Stimulated activated CD8-positive, alpha-beta memory T cell treated with anti-CD3 and anti-CD28 coated beads, Interleukin-12 subunit alpha, Interleukin-12 subunit beta, amount 100 ng/mL, for 1 hour (primary cell): Measurements from ENCODE around the gene HLA-DQB1.
"Not testable (repeated sequence)": the region's sequence is repeated elsewhere in the genome, so short reads cannot be mapped to it uniquely, and the experiment has no call there.

Source experiments
- DNase-seq: peaks from one replicate; pipeline ENCODE4 v3.0.0-alpha.2; 2020; ENCODE audit warnings: low read depth

The HLA-DQB1 gene

DNA sequence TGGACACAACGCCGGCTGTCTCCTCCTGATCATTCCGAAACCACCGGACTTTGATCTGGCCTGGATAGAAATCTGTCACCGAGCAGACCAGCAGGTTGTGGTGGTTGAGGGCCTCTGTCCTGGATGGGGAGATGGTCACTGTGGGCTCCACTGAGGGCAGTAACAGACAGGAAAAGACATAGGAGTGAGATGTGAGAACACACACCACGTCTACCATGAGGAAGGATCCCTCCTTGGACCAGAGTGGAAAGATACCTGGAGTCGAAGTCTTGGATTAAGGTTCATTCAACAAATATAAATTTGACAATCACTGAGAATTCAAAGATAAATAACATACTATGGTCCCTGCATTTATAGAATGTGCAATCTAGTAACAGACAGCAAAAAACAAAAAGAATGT, 4.4 kb downstream of the HLA-DQB1 start:
- DNase-seq = no peak

GRCh38 chr6:32659856-32660595, 6.4 kb downstream of the HLA-DQB1 start:
- DNase-seq = no peak

DNA sequence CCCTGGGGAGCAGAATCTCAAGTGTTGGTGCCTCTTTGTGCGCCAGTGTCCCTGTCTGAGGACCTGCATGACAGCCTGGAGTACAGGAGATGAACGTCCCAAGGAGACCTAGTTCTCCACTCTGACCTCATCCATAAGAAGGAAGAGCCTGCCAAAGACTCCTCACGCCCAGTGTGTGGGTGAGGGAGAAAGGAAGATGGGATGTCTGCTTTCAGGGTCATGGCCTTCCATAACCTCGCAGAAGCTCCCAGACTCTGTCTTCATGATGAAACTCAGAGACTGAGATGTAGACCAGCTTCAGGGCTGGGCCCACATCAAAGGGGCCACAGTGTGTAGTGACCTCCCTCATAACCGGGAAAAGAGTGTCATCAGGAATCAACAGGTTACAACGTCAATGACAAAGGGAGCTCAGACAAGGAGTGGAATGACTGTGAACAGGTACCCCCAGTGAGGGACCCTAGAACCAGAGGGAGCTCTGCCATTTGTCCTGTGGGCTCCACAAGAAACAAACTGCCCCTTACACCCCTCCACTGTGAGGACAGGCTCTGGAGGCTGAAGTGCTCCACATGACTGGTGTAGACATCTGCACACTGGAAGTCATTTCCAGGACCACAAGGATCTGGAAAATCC, 8.1 kb downstream of the HLA-DQB1 start:
- DNase-seq = no peak

- not testable (repeated sequence) for DNase-seq
Measured at GRCh38 chr6:32657819-32658218, 8.6 kb downstream of the HLA-DQB1 start.

GRCh38 chr6:32657329-32657728, 9.1 kb downstream of the HLA-DQB1 start:
- not testable (repeated sequence) for DNase-seq

GRCh38 chr6:32655203-32655710, 11.2 kb downstream of the HLA-DQB1 start:
- DNase-seq = no peak

DNA sequence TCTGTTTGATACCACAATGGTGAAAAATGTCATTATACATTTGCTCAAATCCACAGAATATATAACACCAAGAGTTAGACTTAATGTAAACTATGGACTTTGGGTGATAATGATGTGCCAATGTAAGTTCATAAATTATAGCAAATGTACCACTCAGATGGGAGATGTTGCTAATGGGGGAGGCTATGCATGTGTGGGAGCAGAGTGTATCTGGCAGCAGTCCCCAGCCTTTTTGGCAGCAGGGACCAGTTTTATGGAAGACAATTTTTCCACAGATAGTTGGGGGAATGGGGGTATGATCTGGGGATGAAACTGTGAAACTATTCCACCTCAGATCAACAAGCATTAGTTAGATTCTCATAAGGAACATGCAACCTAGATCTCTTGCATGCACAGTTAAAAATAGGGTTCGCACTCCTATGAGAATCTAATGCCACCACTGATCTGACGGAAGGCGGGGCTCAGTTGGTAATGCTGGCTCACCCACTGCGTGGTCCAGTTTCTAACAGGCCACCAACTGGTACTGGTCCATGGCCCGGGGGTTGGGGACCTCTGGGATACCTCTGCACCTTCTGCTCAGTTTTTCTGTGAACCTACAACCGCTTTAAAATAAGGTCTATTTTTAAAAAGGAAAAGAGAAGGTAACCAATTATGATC, 21.3 kb downstream of the HLA-DQB1 start:
- DNase-seq = no peak

- DNase-seq = no peak
Measured at GRCh38 chr6:32643904-32644303, 22.6 kb downstream of the HLA-DQB1 start.

GRCh38 chr6:32642720-32643106, 23.7 kb downstream of the HLA-DQB1 start:
- DNase-seq = no peak

GRCh38 chr6:32641785-32642719, 24.4 kb downstream of the HLA-DQB1 start:
- not testable (repeated sequence) for DNase-seq

DNA sequence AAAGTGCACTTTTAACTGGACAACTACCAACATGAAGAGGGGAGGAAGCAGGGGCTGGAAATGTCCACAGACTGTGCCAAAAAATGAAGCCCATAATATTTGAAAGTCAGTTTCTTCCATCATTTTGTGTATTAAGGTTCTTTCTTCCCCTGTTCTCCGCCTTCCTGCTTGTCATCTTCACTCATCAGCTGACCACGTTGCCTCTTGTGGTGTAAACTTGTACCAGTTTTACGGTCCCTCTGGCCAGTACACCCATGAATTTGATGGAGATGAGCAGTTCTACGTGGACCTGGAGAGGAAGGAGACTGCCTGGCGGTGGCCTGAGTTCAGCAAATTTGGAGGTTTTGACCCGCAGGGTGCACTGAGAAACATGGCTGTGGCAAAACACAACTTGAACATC, 25.3 kb downstream of the HLA-DQB1 start:
- no peak for DNase-seq

DNA sequence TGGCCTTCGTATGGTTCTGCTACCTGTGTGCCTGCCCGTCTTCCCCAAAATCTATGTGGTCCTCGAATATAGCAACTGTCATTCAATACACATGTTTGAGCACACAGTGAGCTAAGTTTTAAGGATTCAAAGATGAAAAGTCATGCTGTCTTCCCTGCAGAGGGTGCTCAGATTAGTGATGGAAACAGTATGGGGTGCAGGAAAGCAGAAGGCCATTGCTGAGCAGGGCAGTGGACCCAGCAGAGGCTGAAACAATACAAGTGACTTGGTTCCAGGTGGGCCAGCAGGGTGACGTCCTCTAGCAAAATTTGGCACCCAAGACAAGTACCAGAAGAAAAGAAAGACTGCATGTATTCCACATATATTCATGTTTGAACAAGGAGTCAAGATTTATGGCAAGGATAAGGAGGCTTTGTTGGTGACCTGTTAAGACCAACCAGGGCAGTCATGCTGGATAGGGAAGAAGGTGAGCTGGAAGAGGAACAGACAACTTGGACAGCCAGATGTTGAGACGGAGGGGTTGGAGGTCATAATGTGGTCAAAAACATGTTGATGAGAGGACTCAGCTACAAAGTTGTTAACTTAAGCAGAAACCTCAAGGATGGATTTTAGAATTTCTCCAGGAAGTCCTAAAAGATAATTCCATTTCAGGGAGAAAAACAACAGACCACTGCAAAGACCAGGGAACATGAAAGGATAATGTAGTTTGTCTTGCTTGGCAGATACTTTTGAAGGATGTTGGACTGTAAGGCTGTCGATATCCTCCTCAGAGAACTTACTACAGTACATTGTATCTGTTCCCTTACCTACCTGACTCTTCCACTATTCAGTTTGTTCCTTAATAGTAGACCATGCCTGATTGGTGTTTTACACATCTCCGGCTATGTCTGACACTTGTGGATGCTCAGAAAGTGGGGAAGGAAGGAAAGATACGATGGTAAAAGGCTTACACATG, 26.7 kb downstream of the HLA-DQB1 start:
- DNase-seq = no peak

GRCh38 chr6:32638532-32639219, 27.8 kb downstream of the HLA-DQB1 start:
- DNase-seq = no peak

DNA sequence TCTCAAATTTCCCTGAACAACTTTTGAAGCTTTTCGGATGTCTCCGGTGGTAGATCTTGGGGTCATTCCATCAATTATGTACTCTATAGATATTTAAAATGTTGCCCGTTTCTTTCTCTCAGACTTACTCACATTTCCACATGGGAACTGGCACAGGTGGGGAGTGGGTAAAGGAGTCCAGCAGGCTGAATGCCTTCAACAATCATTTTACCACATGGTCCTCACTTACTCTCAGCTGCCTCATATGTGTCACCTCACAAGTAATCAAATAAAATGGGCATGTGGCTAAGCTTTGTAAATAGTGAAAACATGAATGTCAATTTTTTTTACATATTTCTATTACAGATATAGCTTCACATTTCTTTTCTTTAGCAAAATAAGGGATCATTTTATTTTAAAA, 28.6 kb downstream of the HLA-DQB1 start:
- no peak for DNase-seq

DNA sequence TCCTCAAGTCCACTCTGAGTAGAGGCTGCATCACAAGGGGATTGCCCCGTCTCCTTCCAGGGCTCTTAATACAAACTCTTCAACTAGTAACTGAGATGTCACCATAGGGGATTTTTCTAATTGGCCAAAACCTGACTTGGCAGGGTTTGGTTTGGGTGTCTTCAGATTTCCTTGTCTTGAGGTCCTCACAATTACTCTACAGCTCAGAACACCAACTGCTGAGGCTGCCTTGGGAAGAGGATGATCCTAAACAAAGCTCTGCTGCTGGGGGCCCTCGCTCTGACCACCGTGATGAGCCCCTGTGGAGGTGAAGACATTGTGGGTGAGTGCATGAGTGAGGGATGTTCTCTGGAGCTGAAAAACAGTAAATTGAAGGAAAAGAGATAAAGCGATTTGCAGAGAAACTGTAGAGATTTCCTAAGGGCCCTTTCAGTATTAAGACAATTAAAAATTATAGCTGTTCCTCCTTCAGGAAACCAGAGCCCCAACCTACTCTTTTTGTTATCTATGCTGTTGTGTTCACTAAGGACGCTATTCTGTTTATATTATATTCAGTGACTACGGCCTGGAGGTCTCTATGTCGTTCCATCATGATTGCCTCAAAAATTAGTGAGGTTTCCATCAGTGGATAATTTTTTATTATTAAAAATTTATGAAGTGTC, 29.1 kb downstream of the HLA-DQB1 start, which contains the start of gene HLA-DQA1:
HLA-DQA1 (plus strand) TSS at position 188 of the 662 bp plus-strand sequence; CDS start at position 241, 53 bp downstream.
- no peak for DNase-seq

DNA sequence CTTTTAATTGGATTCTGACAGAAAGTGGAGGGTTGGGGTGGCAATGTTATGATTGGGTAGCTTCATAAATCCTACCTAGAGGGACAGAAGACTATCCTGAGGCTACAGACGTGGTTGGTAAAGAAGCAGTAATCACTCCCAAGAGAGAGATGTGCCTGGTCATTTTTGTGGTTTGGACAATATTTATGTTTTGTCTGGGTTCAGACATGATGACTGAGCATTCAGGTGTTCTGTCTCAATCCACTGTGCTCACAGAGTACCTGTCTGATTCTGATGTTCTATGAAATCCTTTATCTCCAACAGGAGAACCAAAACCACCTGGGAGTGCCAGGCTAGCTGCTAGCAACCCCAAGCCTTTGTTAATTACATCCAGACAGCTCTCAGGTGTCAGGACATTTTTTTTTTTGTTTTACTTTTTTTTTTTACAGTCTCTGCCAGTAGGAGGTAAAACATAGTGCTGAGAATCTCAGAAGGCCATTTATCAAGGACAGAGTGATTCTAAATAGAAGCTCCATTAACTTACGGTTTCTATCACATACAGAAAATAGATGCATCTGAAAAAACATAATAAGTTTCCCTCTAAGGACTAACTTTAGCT, 30.8 kb downstream of the HLA-DQB1 start:
- DNase-seq = no peak

- not testable (repeated sequence) for DNase-seq
Measured at GRCh38 chr6:32629793-32630192, 36.7 kb downstream of the HLA-DQB1 start.

DNA sequence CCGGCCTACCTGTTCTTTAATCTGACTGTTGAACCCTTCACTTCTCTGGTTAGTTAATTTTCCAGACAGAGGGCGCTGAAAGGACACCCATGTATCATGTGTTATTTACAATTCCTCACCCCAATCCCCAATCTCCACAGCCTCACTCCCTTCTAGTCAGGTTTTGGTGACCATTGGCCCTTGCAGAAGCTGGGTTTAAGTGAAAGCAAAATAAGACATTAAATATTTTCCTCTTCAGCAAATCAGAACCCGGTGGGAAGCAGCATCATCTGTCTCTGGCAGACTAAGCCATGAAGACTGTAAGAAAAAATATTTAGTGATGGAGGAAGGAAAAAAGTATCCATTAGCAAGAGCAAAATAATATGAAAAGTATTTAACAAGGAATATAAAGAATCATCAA, 38.6 kb downstream of the HLA-DQB1 start:
- DNase-seq = no peak

GRCh38 chr6:32627249-32627648, 39.2 kb downstream of the HLA-DQB1 start:
- DNase-seq = no peak
